GM12891 (cell line): ENCODE measurements around the gene CAV2.

Experiments used
- DNase-seq: peaks from one replicate; pipeline ENCODE4 v3.0.0; 2011; ENCODE audit warnings: low spot score; ENCODE audit not compliant: insufficient read length
- FAIRE-seq: peaks from 2 replicates; lab custom pipeline; 2011; peaks lifted over from hg19 to GRCh38; lab: Jason Lieb, UNC
- PAX5 ChIP-seq: IDR thresholded peaks from 2 replicates; pipeline ENCODE4 v1.6.1; 2011; ENCODE audit warnings: low read length, moderate library complexity, mild to moderate bottlenecking; ENCODE audit not compliant: insufficient read depth, severe bottlenecking
- POLR2A ChIP-seq: IDR thresholded peaks from 2 replicates; pipeline ENCODE4 v1.6.1; 2011; ENCODE audit warnings: low read depth, low read length, control low read depth
- POLR2AphosphoS5 ChIP-seq: IDR thresholded peaks from 2 replicates; pipeline ENCODE4 v1.6.1; 2011; ENCODE audit warnings: low read depth, low read length, control low read depth
- POU2F2 ChIP-seq: IDR thresholded peaks from 2 replicates; pipeline ENCODE4 v1.6.1; 2011; ENCODE audit warnings: low read depth, mild to moderate bottlenecking, control low read depth, low read length, moderate library complexity
- SPI1 ChIP-seq: IDR thresholded peaks from 2 replicates; pipeline ENCODE4 v1.6.1; 2011; ENCODE audit warnings: low read depth, low read length, control low read depth
- TAF1 ChIP-seq: IDR thresholded peaks from 2 replicates; pipeline ENCODE4 v1.6.1; 2011; ENCODE audit warnings: low read depth, low read length, control low read depth

CAV2 gene

DNA sequence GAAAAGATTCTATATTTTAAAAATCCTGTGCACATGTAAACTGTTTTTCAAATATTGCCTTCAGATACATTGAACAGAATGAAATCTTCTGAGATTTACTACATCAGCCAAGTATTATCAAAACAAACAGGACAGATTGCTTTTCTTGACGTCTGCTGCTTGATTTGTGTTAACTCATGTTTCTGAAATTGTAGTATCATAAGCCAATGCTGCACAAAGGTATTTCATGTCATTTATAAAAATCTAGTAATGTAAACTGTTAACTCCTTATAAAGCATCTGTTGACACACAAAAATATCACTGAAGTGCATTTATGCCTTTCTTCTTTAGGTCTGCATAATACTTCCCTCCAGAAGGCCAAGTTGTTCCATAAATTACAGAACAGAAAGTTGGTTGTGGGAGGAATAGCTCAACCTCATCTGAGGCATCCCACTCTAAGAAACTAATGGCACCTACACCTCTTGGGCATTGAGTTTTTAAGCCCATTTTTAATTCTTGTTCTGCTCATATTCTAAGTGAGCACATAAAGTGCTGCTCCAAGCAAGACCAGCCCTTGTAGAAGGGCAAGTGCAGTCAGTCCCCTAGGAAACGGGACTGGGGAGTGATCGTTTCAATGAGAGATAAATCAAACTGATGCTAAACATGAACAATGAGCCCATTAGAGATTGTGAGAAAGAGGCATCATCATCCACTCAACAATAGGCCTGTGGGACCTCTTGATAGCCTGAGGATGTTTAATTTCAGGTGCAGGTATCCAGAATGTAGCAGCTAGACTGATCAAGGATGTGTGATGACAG lies 53.8 kb downstream of the CAV2 start:
- FAIRE-seq (no peak), DNase-seq (no peak)

DNA sequence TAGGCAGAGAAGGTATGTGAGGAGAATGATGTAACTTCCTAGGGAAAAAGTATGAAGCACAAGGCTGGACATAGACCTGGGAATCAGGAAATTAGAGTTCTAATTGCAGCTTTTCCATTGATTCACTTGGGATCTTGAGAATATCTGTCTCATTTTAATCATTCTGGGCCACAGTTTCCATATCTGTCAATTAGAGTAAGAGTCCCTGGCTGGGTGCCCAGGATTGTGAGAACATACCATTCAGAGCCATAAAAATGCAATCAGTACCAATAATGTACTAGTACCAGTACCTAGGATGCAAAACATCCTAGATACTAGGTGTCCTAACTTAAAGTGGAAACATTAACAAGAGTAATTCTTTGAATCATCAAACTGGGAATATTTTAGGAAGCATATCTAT lies 54.9 kb downstream of the CAV2 start:
- no peak for FAIRE-seq
- DNase-seq = no peak

More for the DNA sequence above, 53.8 kb downstream of the CAV2 start:
- TF ChIP-seq POLR2A (no peak), SPI1 (no peak), PAX5 (no peak), POLR2AphosphoS5 (no peak), POU2F2 (no peak), TAF1 (no peak)

DNA sequence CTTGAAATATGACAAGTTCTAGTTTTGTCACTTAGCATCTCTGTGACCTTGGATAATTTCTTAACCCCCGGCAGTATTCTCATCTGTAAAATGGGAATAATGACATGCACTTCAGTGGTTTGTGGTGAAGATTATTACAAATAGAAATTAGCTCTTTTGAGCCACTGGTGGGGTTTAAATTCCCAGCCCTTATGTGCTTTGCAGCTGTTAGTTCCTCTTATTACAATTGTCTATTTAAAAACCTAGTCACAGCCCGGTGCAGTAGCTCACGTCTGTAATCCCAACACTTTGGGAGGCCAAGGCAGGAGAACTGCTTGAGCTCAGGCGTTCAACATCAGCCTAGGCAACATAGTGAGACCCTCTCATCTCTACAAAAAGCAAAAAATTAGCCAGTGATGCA lies 55.4 kb downstream of the CAV2 start:
- DNase-seq (no peak), FAIRE-seq (no peak)
- TF ChIP-seq POLR2A (no peak), TAF1 (no peak), PAX5 (no peak), POLR2AphosphoS5 (no peak), SPI1 (no peak), POU2F2 (no peak)

More for the DNA sequence above, 54.9 kb downstream of the CAV2 start:
- TF ChIP-seq TAF1 = no peak
- no peak for TF ChIP-seq POU2F2
- TF ChIP-seq POLR2A = no peak
- no peak for TF ChIP-seq PAX5
- TF ChIP-seq SPI1 = no peak
- no peak for TF ChIP-seq POLR2AphosphoS5

DNA sequence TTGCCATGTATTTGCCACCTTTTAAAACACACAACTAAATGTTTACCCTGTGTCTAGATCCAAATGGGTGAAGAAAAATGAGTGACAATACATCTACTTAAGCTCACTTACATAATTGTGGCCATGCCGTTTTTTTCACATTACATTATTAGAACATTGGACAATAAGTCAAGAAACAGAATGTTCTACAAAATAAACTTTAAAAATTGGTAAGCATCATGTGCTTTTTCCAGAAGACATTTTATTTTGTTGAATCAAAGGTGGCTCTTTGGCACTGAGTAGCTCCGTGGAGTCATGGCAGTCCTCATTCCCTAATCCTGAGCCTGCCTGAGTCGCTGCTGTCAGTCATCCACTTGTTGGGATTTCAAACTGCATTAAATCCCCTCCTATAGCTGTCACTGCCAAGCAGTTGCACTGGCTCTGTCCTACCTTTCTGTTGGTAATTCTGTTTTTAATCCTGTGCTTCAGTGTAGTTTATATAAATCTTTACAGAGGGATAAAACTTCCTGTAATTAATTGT lies 57.6 kb downstream of the CAV2 start:
- TF ChIP-seq POLR2A (no peak), POLR2AphosphoS5 (no peak), PAX5 (no peak), TAF1 (no peak), SPI1 (no peak), POU2F2 (no peak)
- DNase-seq (no peak), FAIRE-seq (no peak)

DNA sequence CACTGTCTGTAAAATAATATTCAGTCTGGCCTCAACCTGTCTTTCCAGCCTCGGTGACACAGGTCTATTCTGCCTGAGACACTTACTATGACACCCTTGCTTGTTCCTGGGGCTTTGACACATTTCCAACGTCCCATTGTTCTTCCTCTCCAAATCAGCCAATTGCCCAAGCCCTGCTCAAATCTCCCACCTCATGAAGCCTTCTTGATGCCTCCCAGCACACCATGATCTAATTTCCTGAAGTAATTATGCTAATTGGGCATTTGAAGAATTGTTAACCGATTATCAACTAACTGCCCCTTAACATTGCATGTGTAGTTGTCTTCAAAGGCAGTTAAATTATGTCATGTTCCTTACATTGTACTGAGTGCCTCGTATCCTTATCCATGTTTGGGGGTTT lies 58.4 kb downstream of the CAV2 start:
- no peak for TF ChIP-seq POLR2AphosphoS5
- no peak for TF ChIP-seq POLR2A
- no peak for TF ChIP-seq SPI1
- no peak for TF ChIP-seq PAX5
- TF ChIP-seq TAF1 = no peak
- no peak for TF ChIP-seq POU2F2
- no peak for FAIRE-seq
- DNase-seq = no peak
